Mucosa of stomach (tissue), 1 donor: ENCODE data around the gene ST3GAL4.

Source experiments
- H3K27me3 ChIP-seq: one replicate; pipeline ENCODE4 v1.7.0; 2013; ENCODE audit warnings: mild to moderate bottlenecking, low read length; ENCODE audit not compliant: control insufficient read depth, insufficient read depth
- H3K36me3 ChIP-seq: one replicate; pipeline ENCODE4 v1.7.0; 2013; ENCODE audit warnings: low read length; ENCODE audit not compliant: control insufficient read depth, insufficient read depth
- H3K4me1 ChIP-seq: one replicate; pipeline ENCODE4 v1.7.0; 2013; ENCODE audit warnings: mild to moderate bottlenecking, low read length; ENCODE audit not compliant: control insufficient read depth, insufficient read depth
- H3K4me3 ChIP-seq: one replicate; pipeline ENCODE4 v1.7.0; 2013; ENCODE audit warnings: low read length
- H3K9ac ChIP-seq: one replicate; pipeline ENCODE4 v1.7.0; 2013; ENCODE audit warnings: mild to moderate bottlenecking, low read length, moderate library complexity
- H3K9me3 ChIP-seq: one replicate; pipeline ENCODE4 v1.7.0; 2013; ENCODE audit warnings: mild to moderate bottlenecking, low read length, moderate library complexity; ENCODE audit not compliant: control insufficient read depth
- donor health status: Pancreatic carcinoma.

The ST3GAL4 gene

DNA sequence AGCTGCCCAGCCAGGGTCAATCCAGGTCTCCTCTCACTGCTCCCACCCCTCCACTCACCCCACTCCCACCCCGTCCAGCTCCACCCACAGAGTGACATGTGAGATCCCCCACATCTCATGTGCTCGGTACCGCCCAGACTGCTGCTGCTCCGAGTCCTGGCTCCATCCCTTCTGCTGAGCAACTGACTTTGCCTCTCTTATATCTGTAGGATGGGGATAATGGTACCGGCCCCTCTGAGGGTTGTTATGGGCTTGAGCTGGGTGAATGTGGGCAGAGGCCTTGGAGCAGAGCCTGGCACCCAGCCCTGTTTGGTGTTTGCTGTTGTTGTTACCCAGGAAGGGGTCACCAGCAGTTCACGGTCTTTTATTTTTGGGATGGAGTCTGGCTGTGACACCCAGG lies 77.0 kb downstream of the ST3GAL4 start:
- peaks cover 22% of the 10 kb centered on the region for H3K4me1 ChIP-seq
- no peak overlapping the region for H3K4me3 ChIP-seq
- no peaks in the 10 kb centered on the region for H3K9me3 ChIP-seq
- no peaks in the 10 kb centered on the region for H3K36me3 ChIP-seq
- H3K27me3 ChIP-seq = no peaks in the 10 kb centered on the region
- no peak overlapping the region for H3K9ac ChIP-seq

DNA sequence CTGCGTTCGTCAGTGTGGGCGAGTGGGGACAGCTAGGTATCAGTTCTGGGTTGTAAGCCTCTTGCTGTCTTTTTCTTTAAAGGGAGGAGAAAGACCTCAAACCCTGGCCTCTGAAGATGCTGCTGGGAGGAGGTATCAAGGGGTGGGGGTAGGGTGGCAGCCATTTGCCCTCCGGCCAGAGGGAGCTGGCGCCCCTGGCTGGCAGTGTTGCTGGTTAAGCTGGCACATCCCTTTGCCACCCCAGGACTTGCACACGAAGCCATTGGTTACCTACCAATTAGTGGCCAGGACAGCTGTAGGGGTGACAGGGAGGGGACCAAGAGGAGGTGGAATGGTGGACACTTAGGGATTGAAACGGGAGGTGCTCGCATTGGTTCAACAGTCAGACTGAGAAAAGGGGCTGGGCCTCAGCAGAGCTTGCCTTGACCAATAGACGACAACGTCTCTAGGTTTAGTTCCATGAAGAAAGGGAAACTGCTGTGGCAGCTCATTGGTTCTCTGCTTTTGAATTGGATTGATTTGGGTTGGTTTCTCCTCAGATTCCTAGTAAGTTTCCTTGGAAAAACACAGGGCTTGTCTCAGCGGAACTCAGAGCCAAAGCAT lies 77.9 kb downstream of the ST3GAL4 start:
- Histone ChIP-seq H3K4me3 (no peak overlapping the region), H3K9me3 (no peaks in the 10 kb centered on the region), H3K4me1 (peaks cover 22% of the 10 kb centered on the region), H3K27me3 (no peaks in the 10 kb centered on the region), H3K36me3 (no peaks in the 10 kb centered on the region), H3K9ac (no peak overlapping the region)

DNA sequence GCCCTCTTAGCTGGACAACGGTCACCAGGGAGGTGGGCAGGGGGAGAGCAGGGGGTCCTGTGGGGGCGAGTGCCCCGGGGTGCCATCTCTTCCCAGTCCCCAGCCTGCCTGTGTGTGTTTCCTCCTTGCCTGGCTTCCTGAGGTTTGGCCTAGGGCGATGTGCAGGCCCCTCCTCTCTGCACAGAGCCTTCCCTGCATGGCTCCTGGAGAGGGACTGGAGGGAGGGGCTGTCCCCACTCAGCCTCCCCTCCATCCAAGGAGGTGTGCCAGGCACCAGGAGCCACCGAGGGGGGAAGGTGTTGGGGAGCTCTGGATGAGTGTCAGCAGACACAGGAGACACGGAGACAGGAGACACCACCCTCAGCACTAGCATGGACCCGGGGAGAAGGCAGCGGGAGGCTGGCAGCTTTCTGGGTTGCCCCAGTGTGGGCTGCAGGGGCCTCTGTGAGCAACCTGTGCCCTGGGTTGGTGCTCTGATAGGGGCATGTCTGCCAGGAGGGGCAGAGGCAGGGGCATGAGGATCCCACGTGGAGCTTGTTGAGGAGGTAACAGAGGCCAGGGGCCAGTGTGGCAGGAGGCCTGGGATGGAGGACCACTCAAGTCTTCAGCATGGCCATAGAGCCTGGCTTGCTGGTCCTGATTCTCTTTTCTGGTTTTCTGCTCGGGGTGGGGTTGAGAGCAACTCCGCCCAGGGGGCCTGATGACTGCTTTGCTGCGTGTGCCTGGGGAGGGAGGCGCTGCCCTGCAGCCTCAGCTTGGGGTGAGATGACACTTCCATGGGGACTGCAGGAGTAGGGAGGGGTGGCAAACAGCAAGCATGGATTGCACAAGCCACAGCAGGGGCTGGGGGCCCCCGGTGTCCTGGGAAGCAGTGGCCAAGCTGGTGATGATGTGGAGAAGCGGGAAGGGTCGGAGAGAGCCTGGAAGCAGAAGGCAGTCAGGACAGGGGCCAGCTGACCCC lies 78.8 kb downstream of the ST3GAL4 start:
- no peak overlapping the region for H3K9ac ChIP-seq
- H3K27me3 ChIP-seq = no peaks in the 10 kb centered on the region
- no peaks in the 10 kb centered on the region for H3K9me3 ChIP-seq
- peaks cover 22% of the 10 kb centered on the region for H3K4me1 ChIP-seq
- H3K36me3 ChIP-seq = no peaks in the 10 kb centered on the region
- H3K4me3 ChIP-seq = no peak overlapping the region

DNA sequence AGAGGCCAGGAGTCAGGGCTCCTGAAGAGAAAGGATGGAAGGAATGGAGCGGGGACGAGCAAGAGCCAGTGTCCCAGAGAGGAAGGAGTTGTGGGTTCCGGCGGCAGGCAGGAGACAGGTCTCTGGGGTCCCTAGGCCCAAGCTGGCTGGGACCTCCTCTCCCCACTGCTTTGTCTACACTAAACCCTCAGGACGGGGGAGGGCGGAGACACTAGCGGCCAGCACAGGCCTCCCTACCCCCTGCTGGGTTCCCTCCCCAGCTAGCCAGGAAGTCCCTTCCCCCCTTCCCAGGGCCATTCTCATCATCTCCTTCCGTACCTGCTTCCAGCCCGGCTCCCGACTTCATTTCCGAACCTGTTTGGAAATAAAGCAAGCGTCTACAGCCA lies 79.5 kb downstream of the ST3GAL4 start:
- Histone ChIP-seq H3K9me3 (no peaks in the 10 kb centered on the region), H3K4me1 (peaks cover 22% of the 10 kb centered on the region), H3K4me3 (no peak overlapping the region)

DNA sequence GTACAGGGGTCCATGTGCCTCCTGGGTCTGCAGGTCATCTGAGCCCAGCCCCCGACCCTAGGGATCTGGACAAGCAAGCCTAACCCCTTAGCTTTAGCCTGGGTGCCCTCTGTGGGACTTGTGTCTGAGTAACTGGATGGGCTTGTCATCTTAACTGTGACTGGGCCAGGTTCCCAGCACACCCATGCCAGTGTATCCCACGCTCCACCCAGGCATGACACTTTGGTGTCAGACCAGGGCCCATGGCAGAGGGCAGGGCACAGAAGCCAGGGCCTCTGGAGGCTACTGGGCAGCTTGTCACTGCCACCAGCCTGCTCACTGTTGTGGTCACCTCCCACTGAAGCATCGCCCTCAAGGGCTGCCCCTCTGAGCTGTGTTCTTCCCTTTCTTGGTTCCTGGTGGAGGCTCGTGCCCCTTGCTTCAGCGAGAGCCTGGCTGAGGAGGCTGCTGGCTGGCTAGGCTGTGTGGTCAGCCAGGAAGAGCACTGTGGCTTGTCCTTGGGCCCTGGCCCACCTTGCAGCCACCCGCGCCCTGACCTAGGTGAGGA lies 80.8 kb downstream of the ST3GAL4 start:
- Histone ChIP-seq H3K27me3 (peaks cover 4% of the 10 kb centered on the region), H3K36me3 (no peaks in the 10 kb centered on the region), H3K4me1 (peaks cover 24% of the 10 kb centered on the region), H3K9ac (no peak overlapping the region), H3K9me3 (no peaks in the 10 kb centered on the region), H3K4me3 (no peak overlapping the region)

More for the DNA sequence above, 79.5 kb downstream of the ST3GAL4 start:
- H3K9ac ChIP-seq = no peak overlapping the region
- no peaks in the 10 kb centered on the region for H3K36me3 ChIP-seq
- H3K27me3 ChIP-seq = no peaks in the 10 kb centered on the region

DNA sequence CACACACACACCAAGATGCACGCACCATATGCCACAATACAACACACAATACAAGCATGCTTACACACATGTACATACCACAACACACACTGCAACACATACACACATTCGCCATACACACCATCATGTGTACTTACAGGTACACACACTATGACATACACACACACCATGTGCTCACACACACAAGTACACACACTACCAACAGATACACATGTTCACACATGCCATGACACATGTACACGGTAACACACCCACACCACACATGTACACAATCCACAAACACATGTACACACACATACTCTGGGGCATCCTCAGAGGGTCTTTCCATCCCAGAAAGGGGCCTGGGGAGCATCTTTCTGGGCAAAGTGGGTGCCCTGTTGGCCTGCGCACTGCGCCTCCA lies 82.2 kb downstream of the ST3GAL4 start:
- no peak overlapping the region for H3K4me3 ChIP-seq
- no peaks in the 10 kb centered on the region for H3K9me3 ChIP-seq
- H3K9ac ChIP-seq = no peak overlapping the region
- no peaks in the 10 kb centered on the region for H3K36me3 ChIP-seq
- peaks cover 9% of the 10 kb centered on the region for H3K4me1 ChIP-seq
- peaks cover 5% of the 10 kb centered on the region for H3K27me3 ChIP-seq

DNA sequence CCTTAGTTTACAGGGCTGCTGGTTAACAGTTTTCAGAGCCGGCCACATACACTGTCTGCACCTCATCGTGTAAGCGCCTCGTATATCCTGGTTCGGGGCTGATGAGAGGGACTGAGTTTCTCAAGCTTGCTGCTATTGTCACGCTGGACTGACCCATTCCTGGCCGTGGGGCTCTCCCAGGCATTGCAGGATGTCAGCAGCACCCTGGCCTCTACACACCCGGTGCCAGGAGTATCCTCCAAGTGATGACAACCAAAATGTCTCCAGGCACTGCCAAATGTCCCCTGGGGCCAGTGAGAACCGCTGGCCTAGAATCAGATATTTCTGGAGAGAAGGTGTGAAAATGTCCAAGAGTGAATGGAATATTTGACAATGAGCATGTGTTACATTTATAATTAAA lies 82.8 kb downstream of the ST3GAL4 start:
- Histone ChIP-seq H3K4me3 (no peak overlapping the region), H3K36me3 (no peaks in the 10 kb centered on the region), H3K9ac (no peak overlapping the region), H3K4me1 (peaks cover 9% of the 10 kb centered on the region), H3K9me3 (no peaks in the 10 kb centered on the region), H3K27me3 (peaks cover 5% of the 10 kb centered on the region)

DNA sequence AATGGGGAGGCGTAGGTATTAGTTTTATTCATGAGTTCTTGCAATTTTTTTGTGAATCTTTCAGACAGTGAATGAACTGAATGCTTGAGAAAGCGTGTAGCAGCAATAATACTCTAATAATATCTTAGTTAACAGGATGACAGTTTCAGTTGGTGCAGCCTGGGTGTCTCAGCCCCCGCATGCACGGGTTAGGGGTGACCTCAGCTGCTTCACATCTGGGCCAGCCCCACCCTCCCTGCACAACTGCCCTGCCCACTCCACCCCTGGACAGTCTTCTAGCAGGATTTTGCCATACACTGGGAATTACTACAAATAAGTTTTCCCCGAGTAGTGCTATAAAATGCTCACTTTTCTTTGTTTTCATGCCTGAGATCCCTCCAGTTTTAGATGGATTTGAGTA lies 83.2 kb downstream of the ST3GAL4 start:
- Histone ChIP-seq H3K36me3 (no peaks in the 10 kb centered on the region), H3K27me3 (peaks cover 5% of the 10 kb centered on the region), H3K4me1 (peaks cover 9% of the 10 kb centered on the region), H3K9me3 (no peaks in the 10 kb centered on the region), H3K9ac (no peak overlapping the region), H3K4me3 (no peak overlapping the region)

DNA sequence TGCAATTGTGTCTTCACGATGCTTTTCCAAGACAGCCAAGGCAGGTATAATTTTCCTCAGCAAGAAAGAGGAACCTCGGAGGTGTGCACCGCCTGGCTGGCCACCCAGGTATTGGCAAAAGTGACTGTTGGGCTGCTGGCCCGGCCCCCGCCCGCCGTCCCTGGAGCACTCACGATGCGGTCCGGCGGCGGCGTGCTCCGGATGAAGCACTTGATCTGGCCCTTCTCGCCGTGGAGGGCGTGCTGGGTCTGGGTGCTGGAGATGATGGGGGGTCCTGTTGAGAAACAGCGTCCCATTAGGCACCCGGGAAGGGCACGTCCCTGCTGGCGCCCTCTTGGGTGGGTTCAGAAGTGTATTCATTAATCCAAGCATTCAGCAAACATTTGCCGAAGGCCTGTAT lies 84.8 kb downstream of the ST3GAL4 start:
- H3K27me3 ChIP-seq = peaks cover 5% of the 10 kb centered on the region
- H3K9ac ChIP-seq = peak overlapping the region; percentile 19
- peaks cover 9% of the 10 kb centered on the region for H3K4me1 ChIP-seq
- H3K36me3 ChIP-seq = no peaks in the 10 kb centered on the region
- no peaks in the 10 kb centered on the region for H3K9me3 ChIP-seq
- H3K4me3 ChIP-seq = no peak overlapping the region

DNA sequence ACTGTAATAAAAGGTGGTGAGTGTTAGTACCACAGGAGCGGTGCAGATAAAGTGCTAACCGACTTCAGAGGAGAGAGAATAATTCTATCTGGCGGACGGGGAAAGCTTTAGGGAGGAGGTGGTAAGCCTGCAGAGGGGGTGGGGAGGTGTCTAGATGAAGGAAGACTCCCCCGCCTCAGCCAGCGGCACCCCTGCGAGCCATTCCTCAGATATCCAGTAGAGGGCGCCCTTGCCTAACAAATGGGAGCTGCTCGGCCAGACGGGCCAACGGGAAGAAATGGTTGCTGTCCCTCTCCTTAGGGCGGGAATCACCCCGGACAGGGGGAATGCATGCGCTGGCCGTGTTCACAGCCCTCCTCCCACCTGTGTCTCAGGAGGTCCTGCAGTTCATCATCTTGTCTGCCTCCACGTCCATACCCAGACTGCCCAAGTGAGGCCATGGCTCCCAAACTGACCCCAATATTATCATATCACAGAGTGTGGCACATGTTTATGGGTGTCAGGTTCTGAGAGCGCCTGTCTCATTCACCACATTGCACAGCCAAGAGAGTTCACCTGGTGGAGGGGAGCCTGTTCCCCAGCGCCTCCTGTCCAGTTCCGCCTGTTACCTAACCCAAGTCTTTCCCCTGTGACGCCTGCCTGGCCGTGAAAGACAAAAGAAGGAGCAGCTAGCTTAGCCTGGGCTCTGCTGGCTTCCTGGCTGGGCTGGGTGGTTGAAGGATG lies 85.5 kb downstream of the ST3GAL4 start:
- Histone ChIP-seq H3K4me1 (peaks cover 9% of the 10 kb centered on the region), H3K27me3 (peaks cover 5% of the 10 kb centered on the region), H3K9ac (peak overlapping the region; percentile 19), H3K4me3 (no peak overlapping the region), H3K9me3 (no peaks in the 10 kb centered on the region), H3K36me3 (no peaks in the 10 kb centered on the region)

DNA sequence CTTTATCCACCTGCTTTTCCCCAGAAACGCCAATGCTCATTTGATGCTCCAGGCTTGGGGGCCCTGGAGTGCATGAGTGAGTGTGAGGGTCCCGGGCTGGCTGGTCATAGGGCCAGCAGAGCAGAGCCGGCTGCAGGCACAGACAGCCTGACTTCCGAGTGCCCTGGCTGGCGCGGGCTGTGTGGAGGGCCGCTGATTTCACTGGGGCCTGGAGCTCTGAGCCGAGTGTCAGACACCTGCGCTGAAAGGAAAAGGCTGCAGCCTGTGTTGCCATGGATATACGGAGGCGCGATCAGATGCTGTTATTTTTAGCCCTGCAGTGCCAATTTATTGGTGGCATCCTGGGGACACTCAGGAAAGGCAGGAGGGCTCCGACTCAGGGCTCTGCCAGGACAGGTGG lies 87.6 kb downstream of the ST3GAL4 start:
- no peak overlapping the region for H3K9ac ChIP-seq
- peaks cover 9% of the 10 kb centered on the region for H3K4me1 ChIP-seq
- peaks cover 5% of the 10 kb centered on the region for H3K27me3 ChIP-seq
- H3K9me3 ChIP-seq = no peaks in the 10 kb centered on the region
- H3K4me3 ChIP-seq = no peak overlapping the region
- no peaks in the 10 kb centered on the region for H3K36me3 ChIP-seq

DNA sequence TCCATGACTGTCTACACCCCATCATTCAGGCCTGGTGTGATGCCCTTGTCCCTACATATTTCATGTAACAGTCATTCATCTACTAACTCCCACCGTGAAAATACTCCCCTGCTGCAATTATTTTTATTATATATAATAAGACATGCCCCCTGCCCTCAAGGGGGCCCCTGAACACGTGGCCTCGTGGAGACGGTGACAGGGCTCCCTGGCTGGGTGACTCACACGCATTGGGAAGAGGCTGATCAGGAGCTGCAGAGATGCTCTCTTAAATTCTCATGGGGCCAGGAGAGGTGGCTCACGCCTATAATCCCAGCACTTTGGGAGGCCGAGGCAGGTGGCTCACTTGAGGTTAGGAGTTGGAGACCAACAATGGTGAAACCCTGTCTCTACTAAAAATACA lies 88.6 kb downstream of the ST3GAL4 start:
- H3K27me3 ChIP-seq = peaks cover 5% of the 10 kb centered on the region
- no peak overlapping the region for H3K4me3 ChIP-seq
- no peaks in the 10 kb centered on the region for H3K9me3 ChIP-seq
- H3K9ac ChIP-seq = no peak overlapping the region
- no peaks in the 10 kb centered on the region for H3K36me3 ChIP-seq
- H3K4me1 ChIP-seq = peaks cover 9% of the 10 kb centered on the region
